Activated CD4-positive, alpha-beta T cell treated with anti-CD3 and anti-CD28 coated beads for 36 hours (primary cell): ENCODE results near the gene PLXNA1. TPM values are rescaled to one million over a fixed set of nuclear protein-coding genes. Genes with fewer than 3 reads are reported as not detected.

Experiments
- ATAC-seq: fragments of 200-7000 bp; cut with Tn5 transposase; one replicate; pipeline ENCODE4 v1.10.0; 2021; ENCODE audit warnings: mild to moderate bottlenecking, moderate library complexity
- CTCF ChIA-PET: fragments of 350-600 bp; sonication (Branson Sonifier 250); formaldehyde crosslinking; loops from one replicate; lab custom pipeline; 2021; ENCODE audit warnings: antibody characterized with exemption; lab: Charles Lee
- POLR2A ChIA-PET: fragments of 350-600 bp; sonication (Branson Sonifier 250); formaldehyde crosslinking; loops from one replicate; lab custom pipeline; 2021; ENCODE audit warnings: antibody characterized with exemption, inconsistent platforms; lab: Charles Lee
- DNase-seq: peaks from one replicate; pipeline ENCODE4 v3.0.0-alpha.2; 2020
- H3K27ac Mint-ChIP-seq: one replicate; pipeline ENCODE4 v1.8.0; 2021; ENCODE audit warnings: mixed read lengths
- H3K27me3 Mint-ChIP-seq: one replicate; pipeline ENCODE4 v1.8.0; 2021; ENCODE audit warnings: mixed read lengths
- H3K36me3 Mint-ChIP-seq: one replicate; pipeline ENCODE4 v1.8.0; 2021; ENCODE audit warnings: low read depth, mixed read lengths
- H3K4me1 Mint-ChIP-seq: one replicate; pipeline ENCODE4 v1.8.0; 2021; ENCODE audit warnings: mixed read lengths
- H3K4me3 Mint-ChIP-seq: one replicate; pipeline ENCODE4 v1.8.0; 2021; ENCODE audit warnings: mild to moderate bottlenecking, moderate library complexity, mixed read lengths
- H3K9me3 Mint-ChIP-seq: one replicate; pipeline ENCODE4 v1.8.0; 2021; ENCODE audit warnings: low read depth, mixed read lengths
- intact Hi-C, 2 experiments: fragments of 100-400 bp; cut with DNase I in 1 of 2; cut with micrococcal nuclease in 1 of 2; formaldehyde crosslinking; loops; one replicate each; pipeline versions ENCODE4 v1.14.2 to v1.15.1; 2022 to 2024; cut with DNase I, micrococcal nuclease
- total RNA-seq, 2 experiments: library from RNA; stranded (reverse); gene quantifications; one replicate each; pipeline ENCODE4 v1.2.3, GENCODE V29; 2021

The PLXNA1 gene
- total RNA-seq, 2 experiments from 2014 or later = 6.7 to 8.8 TPM

GRCh38 chr3:126983653-126984390 lies 907 bp downstream of the PLXNA1 start:
- H3K9me3 Mint-ChIP-seq = no peaks in the 10 kb centered on the region
- no peaks in the 10 kb centered on the region for H3K27me3 Mint-ChIP-seq
- H3K4me1 Mint-ChIP-seq = peaks cover 20% of the 10 kb centered on the region
- intact Hi-C loops = loop anchor here (2.0 to 10.0 kb wide), 8 partner anchors 279 to 1069 kb away; partner anchors contain the start of genes CHCHD6 (in 1 of the 2), KLF15 (in 1 of the 2) and SLC41A3 (in 1 of the 2)
- no peaks in the 10 kb centered on the region for H3K36me3 Mint-ChIP-seq
- H3K4me3 Mint-ChIP-seq = peak overlapping the region; percentile 51
- ATAC-seq (no peak), DNase-seq (peak; percentile 60)
- POLR2A ChIA-PET = interaction anchor here (0.5 to 0.8 kb wide), 2 partner anchors 10 to 331 kb away, joined by 3 read pairs; no protein-coding TSS in a partner anchor
- H3K27ac Mint-ChIP-seq = no peak overlapping the region
- CTCF ChIA-PET = interaction anchor here (1.1 kb wide), 1 partner anchor 10 kb away, joined by 3 read pairs; no protein-coding TSS in a partner anchor

DNA sequence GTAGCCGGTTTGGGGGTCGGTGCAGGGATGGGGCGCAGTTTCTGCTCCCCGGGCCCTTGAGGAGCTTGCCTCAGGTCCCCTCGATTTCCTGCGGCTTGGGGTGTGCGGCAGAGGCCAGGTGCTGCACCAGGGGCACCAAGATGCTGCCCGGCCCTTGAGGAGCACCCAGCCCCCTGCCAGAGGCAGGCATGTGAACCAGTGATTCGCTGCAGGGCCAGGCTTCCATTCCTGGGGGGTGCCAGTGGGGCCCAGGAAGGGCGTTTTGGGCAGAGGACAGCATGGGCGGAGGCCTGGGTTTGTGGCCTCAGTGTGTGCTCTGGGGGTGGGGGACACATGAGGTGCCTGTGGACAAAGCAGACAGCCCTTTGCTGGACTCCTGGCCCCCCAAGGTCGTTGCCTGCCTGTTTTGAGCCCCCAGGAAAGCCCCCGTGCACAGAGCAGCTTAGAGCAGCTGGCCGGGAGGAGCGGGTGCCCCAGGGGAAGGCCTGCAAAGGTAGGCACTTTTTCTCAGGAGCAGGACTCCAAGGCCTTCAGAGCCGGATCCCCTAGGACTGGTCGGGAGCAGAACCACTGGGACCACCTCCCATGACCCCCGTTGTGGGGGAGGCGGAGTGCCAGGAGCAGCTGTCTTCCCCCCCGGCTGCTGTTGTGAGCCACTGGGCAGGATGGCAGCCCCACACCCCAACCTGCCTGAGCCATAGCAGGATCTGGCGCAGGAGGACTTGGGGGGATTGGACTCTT lies 1.6 kb downstream of the PLXNA1 start:
- ATAC-seq = no peak
- H3K4me1 Mint-ChIP-seq = peaks cover 15% of the 10 kb centered on the region
- no peak for DNase-seq
- POLR2A ChIA-PET = interaction anchor here (0.5 to 0.8 kb wide), 2 partner anchors 11 to 332 kb away, joined by 3 read pairs; no protein-coding TSS in a partner anchor
- no peaks in the 10 kb centered on the region for H3K27me3 Mint-ChIP-seq
- peak overlapping the region; percentile 51 for H3K4me3 Mint-ChIP-seq
- CTCF ChIA-PET = interaction anchor here (1.1 kb wide), 1 partner anchor 9 kb away, joined by 3 read pairs; no protein-coding TSS in a partner anchor
- no peak overlapping the region for H3K27ac Mint-ChIP-seq
- no peaks in the 10 kb centered on the region for H3K9me3 Mint-ChIP-seq
- peaks cover 4% of the 10 kb centered on the region for H3K36me3 Mint-ChIP-seq
- intact Hi-C loops = loop anchor here (5.0 to 10.0 kb wide), 5 partner anchors 280 to 1070 kb away; partner anchors contain the start of gene CHCHD6 (in 1 of the 2)

DNA sequence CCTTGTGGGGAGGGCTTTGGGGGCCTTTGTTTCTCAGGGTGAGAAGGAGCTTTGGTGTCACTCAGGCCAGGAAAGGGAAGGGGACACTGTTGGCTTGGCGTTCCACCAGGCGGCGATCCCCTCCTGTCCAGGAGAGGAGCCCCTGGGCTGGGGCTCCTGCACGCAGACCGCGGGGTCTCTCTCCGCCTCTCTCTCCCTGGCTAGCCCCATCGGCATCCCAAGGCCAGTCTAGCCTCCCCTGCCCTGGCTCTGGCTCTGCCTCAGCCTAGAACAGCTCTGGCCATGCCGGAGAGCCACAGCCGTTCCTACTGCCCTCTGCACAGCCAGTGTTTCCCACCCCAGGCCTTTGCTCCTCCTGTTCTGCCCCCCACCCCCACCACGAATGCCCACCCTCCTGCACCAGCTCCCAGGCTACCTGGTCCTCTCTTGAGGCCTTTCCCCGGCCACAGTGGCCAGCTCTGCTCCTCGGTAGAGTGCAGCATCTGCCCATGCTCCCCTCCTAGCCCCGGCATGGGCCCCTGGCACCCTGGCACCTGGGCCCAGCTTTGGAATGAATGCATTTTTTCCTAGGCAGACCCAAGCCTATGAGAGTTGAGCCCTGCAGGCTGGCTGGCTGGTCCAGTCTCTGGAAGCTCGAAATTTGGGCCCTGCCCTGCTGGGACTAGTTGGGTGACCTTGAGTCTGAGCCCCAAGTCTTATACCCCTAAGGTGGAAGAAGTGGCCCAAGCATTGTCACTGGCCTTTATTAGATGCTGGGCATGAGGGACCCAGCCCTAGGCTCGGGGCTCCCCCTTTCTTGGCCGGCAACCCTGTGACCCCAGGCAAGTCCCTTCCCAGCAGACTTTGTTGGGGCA lies 2.4 kb downstream of the PLXNA1 start:
- no peak overlapping the region for H3K27ac Mint-ChIP-seq
- DNase-seq (no peak), ATAC-seq (no peak)
- H3K4me1 Mint-ChIP-seq = peaks cover 14% of the 10 kb centered on the region
- H3K9me3 Mint-ChIP-seq = no peaks in the 10 kb centered on the region
- peak overlapping the region; percentile 12 for H3K4me3 Mint-ChIP-seq
- no peaks in the 10 kb centered on the region for H3K27me3 Mint-ChIP-seq
- ChIA-PET POLR2A (no interaction called here), CTCF (no interaction called here)
- intact Hi-C loops = loop anchor here (10.0 kb wide), 4 partner anchors 281 to 1071 kb away; partner anchors contain the start of gene CHCHD6 (in 1 of the 2)
- H3K36me3 Mint-ChIP-seq = peaks cover 4% of the 10 kb centered on the region

GRCh38 chr3:126986001-126986400 lies 3.1 kb downstream of the PLXNA1 start:
- ATAC-seq (no peak), DNase-seq (no peak)
- ChIA-PET POLR2A (no interaction called here), CTCF (no interaction called here)
- Mint-ChIP-seq H3K9me3 (no peaks in the 10 kb centered on the region), H3K27me3 (no peaks in the 10 kb centered on the region), H3K4me1 (peaks cover 14% of the 10 kb centered on the region), H3K36me3 (peaks cover 6% of the 10 kb centered on the region), H3K27ac (no peak overlapping the region), H3K4me3 (no peak overlapping the region)
- intact Hi-C loops = loop anchor here (10.0 kb wide), 4 partner anchors 281 to 1071 kb away; partner anchors contain the start of gene CHCHD6 (in 1 of the 2)

DNA sequence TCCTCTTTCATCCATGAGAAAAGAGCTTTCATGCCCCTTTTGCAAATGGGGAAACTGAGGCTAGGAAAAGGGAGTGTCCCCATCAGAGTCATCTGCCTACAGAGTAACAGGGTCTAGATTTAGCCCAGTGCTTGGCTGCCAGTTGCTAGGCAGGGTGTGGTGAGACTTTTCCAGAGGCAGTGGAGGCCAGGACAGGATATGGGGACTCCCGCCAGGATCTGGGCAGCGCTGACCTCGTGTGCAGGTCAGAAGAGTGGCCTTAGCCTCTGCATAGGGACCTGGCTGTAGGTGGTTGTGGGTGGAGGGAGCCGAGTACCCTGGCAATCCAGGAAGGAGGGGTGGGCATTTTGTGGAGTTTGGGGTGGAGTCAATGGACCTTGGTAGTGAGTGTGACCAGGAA lies 4.2 kb downstream of the PLXNA1 start:
- Mint-ChIP-seq H3K27ac (no peak overlapping the region), H3K9me3 (no peaks in the 10 kb centered on the region), H3K27me3 (no peaks in the 10 kb centered on the region), H3K36me3 (peaks cover 6% of the 10 kb centered on the region), H3K4me1 (peaks cover 5% of the 10 kb centered on the region), H3K4me3 (no peak overlapping the region)
- no peak for DNase-seq
- ATAC-seq = no peak
- intact Hi-C loops = loop anchor here (10.0 kb wide), 4 partner anchors 282 to 1072 kb away; partner anchors contain the start of gene CHCHD6 (in 1 of the 2)
- ChIA-PET CTCF (no interaction called here), POLR2A (no interaction called here)

- no peak overlapping the region for H3K4me3 Mint-ChIP-seq
- H3K27me3 Mint-ChIP-seq = no peaks in the 10 kb centered on the region
- DNase-seq = no peak
- ChIA-PET POLR2A (no interaction called here), CTCF (no interaction called here)
- ATAC-seq = no peak
- peaks cover 2% of the 10 kb centered on the region for H3K4me1 Mint-ChIP-seq
- peaks cover 6% of the 10 kb centered on the region for H3K36me3 Mint-ChIP-seq
- no peaks in the 10 kb centered on the region for H3K9me3 Mint-ChIP-seq
- intact Hi-C loops = loop anchor here (10.0 kb wide), 4 partner anchors 283 to 1073 kb away; partner anchors contain the start of gene CHCHD6 (in 1 of the 2)
- no peak overlapping the region for H3K27ac Mint-ChIP-seq
These were observed 4.7 kb downstream of the PLXNA1 start for GRCh38 chr3:126987596-126987995.

DNA sequence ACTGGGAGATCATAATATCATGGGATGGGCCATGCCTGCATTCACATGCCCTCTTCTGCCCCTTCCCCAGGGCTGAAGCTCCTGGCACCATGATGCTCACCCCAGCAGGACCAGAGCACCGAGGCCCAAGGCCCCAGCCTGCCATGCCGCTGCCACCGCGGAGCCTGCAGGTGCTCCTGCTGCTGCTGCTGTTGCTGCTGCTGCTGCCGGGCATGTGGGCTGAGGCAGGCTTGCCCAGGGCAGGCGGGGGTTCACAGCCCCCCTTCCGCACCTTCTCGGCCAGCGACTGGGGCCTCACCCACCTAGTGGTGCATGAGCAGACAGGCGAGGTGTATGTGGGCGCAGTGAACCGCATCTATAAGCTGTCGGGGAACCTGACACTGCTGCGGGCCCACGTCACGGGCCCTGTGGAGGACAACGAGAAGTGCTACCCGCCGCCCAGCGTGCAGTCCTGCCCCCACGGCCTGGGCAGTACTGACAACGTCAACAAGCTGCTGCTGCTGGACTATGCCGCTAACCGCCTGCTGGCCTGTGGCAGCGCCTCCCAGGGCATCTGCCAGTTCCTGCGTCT lies 5.6 kb downstream of the PLXNA1 start:
- no peak for ATAC-seq
- POLR2A ChIA-PET = no interaction called here
- intact Hi-C loops = loop anchor here (10.0 kb wide), 4 partner anchors 284 to 1074 kb away; partner anchors contain the start of gene CHCHD6 (in 1 of the 2)
- Mint-ChIP-seq H3K4me3 (no peak overlapping the region), H3K9me3 (no peaks in the 10 kb centered on the region), H3K36me3 (peaks cover 6% of the 10 kb centered on the region), H3K27ac (no peak overlapping the region), H3K4me1 (peaks cover 2% of the 10 kb centered on the region), H3K27me3 (no peaks in the 10 kb centered on the region)
- DNase-seq = no peak
- CTCF ChIA-PET = interaction anchor here (1.1 kb wide), 1 partner anchor 19 kb away, joined by 3 read pairs; no protein-coding TSS in a partner anchor

- no peaks in the 10 kb centered on the region for H3K9me3 Mint-ChIP-seq
- CTCF ChIA-PET = interaction anchor here (1.1 kb wide), 1 partner anchor 20 kb away, joined by 3 read pairs; no protein-coding TSS in a partner anchor
- no peaks in the 10 kb centered on the region for H3K27me3 Mint-ChIP-seq
- ATAC-seq = no peak
- H3K36me3 Mint-ChIP-seq = peaks cover 6% of the 10 kb centered on the region
- POLR2A ChIA-PET = no interaction called here
- intact Hi-C loops = loop anchor here (10.0 kb wide), 4 partner anchors 285 to 1075 kb away; partner anchors contain the start of gene CHCHD6 (in 1 of the 2)
- no peak overlapping the region for H3K27ac Mint-ChIP-seq
- no peak for DNase-seq
- H3K4me3 Mint-ChIP-seq = no peak overlapping the region
- no peaks in the 10 kb centered on the region for H3K4me1 Mint-ChIP-seq
These were observed 6.6 kb downstream of the PLXNA1 start for GRCh38 chr3:126989316-126990023.

DNA sequence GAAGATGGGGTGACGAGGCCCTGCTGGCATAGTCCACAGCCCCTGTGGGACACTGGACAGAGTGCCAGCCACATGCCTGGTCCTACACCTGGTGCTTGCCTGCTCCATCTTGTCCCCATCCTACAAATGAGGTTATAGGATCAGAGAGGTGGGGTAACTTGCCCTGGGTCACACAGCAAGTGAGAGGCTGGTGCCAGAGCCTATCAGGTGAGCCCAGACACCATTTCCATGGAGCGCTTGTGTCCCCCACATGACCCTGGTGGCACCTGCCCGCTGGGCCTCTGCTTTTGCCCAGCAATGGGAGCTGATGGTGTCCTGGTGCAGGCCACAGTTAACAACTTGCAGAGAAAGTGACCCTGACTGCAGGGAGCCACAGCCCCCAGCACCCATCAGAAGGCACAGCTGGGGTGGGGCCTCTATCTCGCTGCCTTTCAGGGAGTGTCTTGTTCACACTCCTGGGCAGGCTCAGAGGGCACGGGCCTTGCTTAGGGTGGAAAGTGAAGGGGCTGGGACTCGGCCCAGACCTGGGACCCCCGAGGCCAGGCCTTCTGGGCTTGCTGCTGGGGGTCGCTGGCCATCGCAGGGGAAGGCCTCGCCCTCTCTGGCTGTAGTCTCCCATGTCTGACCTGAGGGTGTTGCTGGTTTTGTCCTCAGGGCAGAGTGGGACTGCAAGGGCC lies 7.2 kb downstream of the PLXNA1 start:
- Mint-ChIP-seq H3K9me3 (no peaks in the 10 kb centered on the region), H3K4me1 (no peaks in the 10 kb centered on the region), H3K4me3 (no peak overlapping the region), H3K36me3 (peaks cover 6% of the 10 kb centered on the region), H3K27me3 (no peaks in the 10 kb centered on the region), H3K27ac (no peak overlapping the region)
- intact Hi-C loops = no loop called here
- CTCF ChIA-PET = interaction anchor here (0.6 kb wide), 1 partner anchor 777 kb away, joined by 3 read pairs; no protein-coding TSS in a partner anchor
- POLR2A ChIA-PET = no interaction called here
- ATAC-seq (no peak), DNase-seq (no peak)
